ENCODE measurements around the gene PCDHA8.

PCDHA8 gene

GRCh38 chr5:140883373-140883772 lies 42.4 kb downstream of the PCDHA8 start:
- Mint-ChIP-seq H3K4me1 (no peaks in the 10 kb centered on the region), H3K4me3 (no peak overlapping the region), H3K9me3 (peaks cover 22 to 30% of the 10 kb centered on the region in 2 donors), H3K27me3 (peaks cover 34% of the 10 kb centered on the region), H3K27ac (peak overlapping the region in 1 of 2 donors; percentile 50)
- DNase-seq (no peak), ATAC-seq (no peak)

DNA sequence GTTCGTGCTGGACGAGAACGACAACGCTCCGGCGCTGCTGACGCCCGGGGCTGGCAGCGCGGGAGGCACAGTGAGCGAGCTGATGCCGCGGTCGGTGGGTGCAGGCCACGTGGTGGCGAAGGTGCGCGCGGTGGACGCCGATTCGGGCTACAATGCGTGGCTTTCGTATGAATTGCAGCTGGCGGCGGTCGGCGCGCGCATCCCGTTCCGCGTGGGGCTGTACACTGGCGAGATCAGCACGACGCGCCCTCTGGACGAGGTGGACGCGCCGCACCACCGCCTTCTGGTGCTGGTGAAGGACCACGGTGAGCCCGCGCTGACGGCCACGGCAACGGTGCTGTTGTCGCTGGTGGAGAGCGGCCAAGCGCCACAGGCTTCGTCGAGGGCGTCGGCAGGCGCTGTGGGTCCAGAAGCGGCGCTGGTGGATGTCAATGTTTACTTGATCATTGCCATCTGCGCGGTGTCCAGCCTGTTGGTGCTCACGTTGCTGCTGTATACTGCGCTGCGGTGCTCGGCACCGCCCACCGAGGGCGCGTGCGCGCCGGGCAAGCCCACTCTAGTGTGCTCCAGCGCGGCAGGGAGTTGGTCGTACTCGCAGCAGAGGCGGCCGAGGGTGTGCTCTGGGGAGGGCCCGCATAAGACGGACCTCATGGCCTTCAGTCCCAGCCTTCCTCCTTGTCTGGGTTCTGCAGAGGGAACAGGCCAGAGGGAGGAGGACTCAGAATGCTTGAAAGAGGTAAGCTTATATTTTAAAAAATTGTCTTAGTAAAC lies 43.1 kb downstream of the PCDHA8 start:
- no peaks in the 10 kb centered on the region for H3K4me1 Mint-ChIP-seq
- peaks cover 34% of the 10 kb centered on the region for H3K27me3 Mint-ChIP-seq
- peaks cover 22 to 25% of the 10 kb centered on the region in 2 donors for H3K9me3 Mint-ChIP-seq
- H3K27ac Mint-ChIP-seq = no peak overlapping the region
- DNase-seq (no peak), ATAC-seq (no peak)
- H3K4me3 Mint-ChIP-seq = no peak overlapping the region

Measured in stimulated activated naive CD8-positive, alpha-beta T cell treated with anti-CD3 and anti-CD28 coated beads, Interleukin-15, amount 100 ng/mL, for 72 hours (primary cell).